ENCODE data around the gene NUDT1.

The NUDT1 gene

DNA sequence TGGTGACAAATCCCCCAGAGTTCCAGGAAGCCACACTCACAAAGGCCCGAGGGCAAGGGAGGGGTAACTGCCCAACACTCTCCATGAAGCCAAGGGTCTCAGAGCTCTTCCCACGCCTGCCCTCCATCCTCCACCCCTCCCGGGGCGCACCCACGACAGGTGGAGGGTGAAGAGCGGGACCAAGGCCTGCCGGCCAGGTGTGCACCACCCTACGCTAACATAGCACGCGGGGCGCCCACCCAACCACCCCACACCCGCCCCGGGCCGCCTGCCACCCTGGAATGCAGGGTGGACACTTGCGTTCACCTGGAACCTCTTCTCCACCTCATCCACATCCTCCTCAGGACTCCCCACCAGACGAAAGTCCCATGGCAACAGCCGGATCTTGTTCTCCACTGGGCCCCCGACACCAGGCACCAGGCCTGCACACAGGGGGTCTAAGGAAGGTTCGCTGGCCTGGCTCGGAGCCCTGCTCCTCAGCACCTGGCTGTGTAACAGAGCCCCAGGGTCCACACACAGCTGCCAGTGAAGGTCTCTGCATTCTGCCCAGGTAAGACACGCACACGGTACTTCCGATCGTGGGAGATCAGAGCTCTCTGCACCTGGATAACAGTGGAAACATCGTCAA lies 42.0 kb upstream of the NUDT1 start:
- Histone ChIP-seq H3K4me3 (ENCODE audit: low read depth, low read length) (no peak overlapping the region), H3K27me3 (no peaks in the 10 kb centered on the region), H3K36me3 (peaks cover 38% of the 10 kb centered on the region), H3K4me1 (peaks cover 5% of the 10 kb centered on the region; the same call in 1 of the 2 replicates), H3K9me3 (peaks cover 6% of the 10 kb centered on the region)
- no peak for DNase-seq
- TF ChIP-seq, protein P1, sequence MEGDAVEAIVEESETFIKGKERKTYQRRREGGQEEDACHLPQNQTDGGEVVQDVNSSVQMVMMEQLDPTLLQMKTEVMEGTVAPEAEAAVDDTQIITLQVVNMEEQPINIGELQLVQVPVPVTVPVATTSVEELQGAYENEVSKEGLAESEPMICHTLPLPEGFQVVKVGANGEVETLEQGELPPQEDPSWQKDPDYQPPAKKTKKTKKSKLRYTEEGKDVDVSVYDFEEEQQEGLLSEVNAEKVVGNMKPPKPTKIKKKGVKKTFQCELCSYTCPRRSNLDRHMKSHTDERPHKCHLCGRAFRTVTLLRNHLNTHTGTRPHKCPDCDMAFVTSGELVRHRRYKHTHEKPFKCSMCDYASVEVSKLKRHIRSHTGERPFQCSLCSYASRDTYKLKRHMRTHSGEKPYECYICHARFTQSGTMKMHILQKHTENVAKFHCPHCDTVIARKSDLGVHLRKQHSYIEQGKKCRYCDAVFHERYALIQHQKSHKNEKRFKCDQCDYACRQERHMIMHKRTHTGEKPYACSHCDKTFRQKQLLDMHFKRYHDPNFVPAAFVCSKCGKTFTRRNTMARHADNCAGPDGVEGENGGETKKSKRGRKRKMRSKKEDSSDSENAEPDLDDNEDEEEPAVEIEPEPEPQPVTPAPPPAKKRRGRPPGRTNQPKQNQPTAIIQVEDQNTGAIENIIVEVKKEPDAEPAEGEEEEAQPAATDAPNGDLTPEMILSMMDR (IDR thresholded peaks at IDR 0.05; ENCODE audit: low read depth, low read length), result no peak

DNA sequence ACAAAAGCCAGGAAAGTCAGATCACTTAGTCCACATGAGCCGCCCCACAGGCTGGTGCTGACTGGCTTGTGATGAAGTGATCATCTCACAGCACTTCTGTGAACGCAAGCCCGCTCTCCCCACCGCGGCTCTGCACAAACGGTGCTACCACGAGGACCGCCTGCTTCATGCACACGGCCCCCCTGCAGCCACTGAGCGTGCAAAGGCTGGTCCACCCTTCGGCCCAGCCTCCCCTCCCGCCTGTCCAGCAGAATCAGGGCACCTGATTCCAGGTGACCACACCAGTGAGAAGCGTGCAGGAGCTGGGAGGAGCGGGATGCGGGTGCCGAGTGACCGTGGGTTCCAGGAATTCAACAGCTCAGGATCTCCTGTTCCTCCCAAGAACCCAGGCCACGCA lies 41.4 kb upstream of the NUDT1 start:
- TF ChIP-seq, protein P1 (IDR thresholded peaks at IDR 0.05; ENCODE audit: low read depth, low read length), result no peak

DNA sequence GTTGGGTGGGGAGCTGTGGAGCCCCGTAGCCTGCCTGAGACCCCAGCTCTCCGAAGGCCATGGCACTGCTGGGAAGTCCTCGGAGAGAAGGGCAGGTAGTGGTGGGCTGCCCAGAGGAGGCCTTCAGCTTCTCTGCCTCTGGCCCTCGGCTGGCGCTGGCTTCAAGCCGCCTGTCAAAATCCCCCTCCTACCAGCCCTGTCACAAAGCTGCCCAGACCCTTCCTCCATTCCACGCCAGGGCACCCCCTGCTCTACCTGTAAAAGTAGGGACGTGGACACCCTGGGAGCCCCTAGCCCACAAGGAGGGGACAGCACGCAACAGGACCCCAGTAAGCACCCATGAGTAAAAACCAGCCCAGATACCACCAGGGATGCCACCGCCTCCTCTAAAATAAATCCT lies 40.9 kb upstream of the NUDT1 start:
- no peaks in the 10 kb centered on the region for H3K9me3 ChIP-seq
- H3K27me3 ChIP-seq, result no peaks in the 10 kb centered on the region
- H3K4me1 ChIP-seq, result peaks cover 5% of the 10 kb centered on the region; the same call in 1 of the 2 replicates
- TF ChIP-seq, protein P1 (IDR thresholded peaks at IDR 0.05; ENCODE audit: low read depth, low read length), result no peak
- H3K36me3 ChIP-seq, result peaks cover 27% of the 10 kb centered on the region
- H3K4me3 ChIP-seq (ENCODE audit: low read depth, low read length), result no peak overlapping the region
- no peak for DNase-seq

More for the DNA sequence above, 41.4 kb upstream of the NUDT1 start:
- Histone ChIP-seq H3K4me3 (ENCODE audit: low read depth, low read length) (no peak overlapping the region), H3K27me3 (no peaks in the 10 kb centered on the region), H3K36me3 (peaks cover 33% of the 10 kb centered on the region), H3K4me1 (peaks cover 5% of the 10 kb centered on the region; the same call in 1 of the 2 replicates), H3K9me3 (peaks cover 2% of the 10 kb centered on the region)
- no peak for DNase-seq

DNA sequence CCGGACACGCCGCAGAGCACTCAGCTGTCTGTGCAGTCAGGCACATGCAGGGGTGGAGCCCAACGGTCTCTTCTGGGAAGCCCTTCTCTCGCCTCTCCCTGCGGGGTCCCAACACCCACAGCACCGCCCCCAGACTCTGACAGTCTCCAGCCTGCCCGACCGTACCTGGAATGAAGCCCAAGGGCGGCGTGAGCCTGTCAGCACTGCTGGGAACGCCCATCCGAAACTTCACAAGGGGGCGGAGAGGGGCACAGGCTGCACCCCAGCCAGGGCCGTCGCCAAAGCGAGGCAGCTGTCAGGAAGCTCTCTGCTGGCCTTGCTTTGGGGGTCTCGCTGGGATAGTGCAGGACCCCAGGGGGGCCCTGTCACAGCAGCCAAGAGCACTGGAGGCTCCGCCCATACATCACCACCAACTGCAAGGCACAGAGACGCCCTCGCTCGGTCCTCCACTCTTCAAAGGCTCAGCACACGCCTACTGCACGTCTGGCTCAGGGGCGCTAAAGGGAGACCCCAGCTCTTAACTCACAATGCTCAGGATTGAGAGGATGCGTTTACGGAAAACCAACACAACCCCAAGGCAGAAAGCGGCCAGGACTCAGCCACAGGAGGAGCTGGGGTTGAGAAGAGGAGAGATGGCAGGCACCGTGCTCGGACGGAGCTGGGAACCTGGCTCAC lies 40.2 kb upstream of the NUDT1 start:
- Histone ChIP-seq H3K9me3 (no peaks in the 10 kb centered on the region), H3K27me3 (no peaks in the 10 kb centered on the region), H3K4me3 (ENCODE audit: low read depth, low read length) (no peak overlapping the region), H3K36me3 (peaks cover 28% of the 10 kb centered on the region), H3K4me1 (peaks cover 5% of the 10 kb centered on the region; the same call in 1 of the 2 replicates)
- no peak for DNase-seq
- TF ChIP-seq, protein P1 (IDR thresholded peaks at IDR 0.05; ENCODE audit: low read depth, low read length), result no peak

DNA sequence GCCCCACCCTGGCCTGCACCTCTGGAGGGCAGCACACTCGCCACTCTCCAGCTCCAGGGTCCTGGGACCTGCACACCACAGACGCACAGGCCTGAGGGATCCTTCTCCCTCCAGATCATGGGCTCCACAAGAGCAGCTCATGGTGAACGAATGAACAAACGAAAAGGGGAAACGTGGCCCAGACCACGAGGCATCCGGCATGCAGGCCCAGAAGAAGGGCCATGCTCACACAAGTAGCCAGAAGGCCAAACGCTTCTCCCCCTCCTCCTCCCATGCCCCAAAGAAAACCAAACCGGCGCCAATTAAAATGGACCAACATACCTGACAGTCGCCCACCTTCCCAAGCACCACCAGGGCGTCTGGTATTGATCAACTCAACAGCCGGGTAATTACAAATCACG lies 39.7 kb upstream of the NUDT1 start:
- TF ChIP-seq, protein P1 (IDR thresholded peaks at IDR 0.05; ENCODE audit: low read depth, low read length), result no peak
- H3K36me3 ChIP-seq, result peaks cover 30% of the 10 kb centered on the region
- no peaks in the 10 kb centered on the region for H3K27me3 ChIP-seq
- H3K4me3 ChIP-seq (ENCODE audit: low read depth, low read length), result no peak overlapping the region
- H3K4me1 ChIP-seq, result peaks cover 5% of the 10 kb centered on the region; the same call in 1 of the 2 replicates
- DNase-seq, result no peak
- H3K9me3 ChIP-seq, result no peaks in the 10 kb centered on the region
